Type B pancreatic cell (in vitro differentiated cells): ENCODE data around the gene PNPLA7. TPM values are rescaled to one million over a fixed set of nuclear protein-coding genes. Genes with fewer than 3 reads are reported as not detected.

Source experiments
- DNase-seq: peaks from one replicate; pipeline ENCODE4 v3.0.0; 2021; ENCODE audit warnings: mixed read lengths; ENCODE audit not compliant: unreplicated experiment; ENCODE audit errors: extremely low spot score
- H3K27ac Mint-ChIP-seq: 2 replicates; pipeline ENCODE4 v1.8.0; 2021; ENCODE audit warnings: mild to moderate bottlenecking, mixed read lengths
- H3K27me3 Mint-ChIP-seq: 2 replicates; pipeline ENCODE4 v1.8.0; 2021; ENCODE audit warnings: mixed read lengths
- H3K36me3 Mint-ChIP-seq: 2 replicates; pipeline ENCODE4 v1.8.0; 2021; ENCODE audit warnings: mixed read lengths
- H3K4me1 Mint-ChIP-seq: one replicate; pipeline ENCODE4 v1.8.0; 2021; ENCODE audit warnings: mixed read lengths; ENCODE audit not compliant: unreplicated experiment
- H3K4me3 Mint-ChIP-seq: 2 replicates; pipeline ENCODE4 v1.8.0; 2021; ENCODE audit warnings: mild to moderate bottlenecking, mixed read lengths
- H3K9me3 Mint-ChIP-seq: 2 replicates; pipeline ENCODE4 v1.8.0; 2021; ENCODE audit warnings: mixed read lengths
- total RNA-seq: library from RNA; stranded (reverse); gene quantifications from 2 replicates; pipeline ENCODE4 v1.2.1, GENCODE V29; 2021; ENCODE audit warnings: low replicate concordance
- TF ChIP-seq, protein P1 (sequence below): fragments of 200-600 bp; sonication (generic); conservative IDR thresholded peaks from 2 replicates; pipeline ENCODE4 v1.5.0; 2021; ENCODE audit warnings: antibody characterized with exemption, mild to moderate bottlenecking

Gene PNPLA7
- total RNA-seq, 1 donor from 2014 or later = 3.1 TPM

DNA sequence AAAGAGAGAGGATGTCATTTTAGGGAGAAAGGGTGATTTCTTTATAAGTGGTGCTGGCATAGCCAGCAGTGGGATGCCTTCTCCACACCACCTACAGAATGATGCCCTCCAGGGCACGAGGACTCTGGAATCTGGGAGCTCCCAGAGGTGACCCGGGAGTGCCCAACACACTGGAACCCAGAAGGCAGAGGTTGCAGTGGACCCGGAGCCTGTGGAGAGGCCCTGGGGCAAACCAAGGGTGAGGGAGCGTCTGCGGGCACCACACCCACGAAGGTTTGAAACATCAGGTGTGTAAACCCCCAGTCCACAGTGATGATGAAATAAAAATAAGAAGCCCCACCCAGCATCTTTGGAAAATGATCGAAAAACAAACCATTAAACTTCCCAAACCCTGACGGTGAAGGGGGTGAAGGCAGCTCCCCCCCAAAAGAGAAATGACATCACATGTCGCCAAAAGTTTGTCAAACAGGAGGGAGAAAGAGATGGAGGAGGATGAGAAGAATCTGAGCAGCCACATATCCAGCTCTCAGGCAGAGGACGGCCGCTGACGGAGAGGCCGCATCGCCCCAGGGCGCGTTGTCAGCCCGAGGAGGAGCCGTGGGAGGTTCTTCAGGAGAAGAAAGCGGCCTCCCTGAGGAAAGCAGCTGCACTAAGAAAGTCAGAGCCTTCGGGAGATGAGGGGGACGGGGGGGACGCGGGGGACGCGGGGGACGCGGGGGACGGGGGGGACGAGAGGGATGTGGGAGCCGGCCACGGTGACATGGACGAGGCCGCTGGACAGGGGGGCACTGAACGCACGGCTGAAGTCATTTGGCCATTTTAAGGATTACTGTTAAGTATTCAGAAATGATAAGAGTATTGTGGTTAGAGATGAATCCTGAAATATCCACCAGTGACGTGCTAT lies 47.9 kb downstream of the PNPLA7 start:
- H3K27ac Mint-ChIP-seq = peak overlapping the region; percentile 91
- H3K36me3 Mint-ChIP-seq = no peaks in the 10 kb centered on the region
- no peak for DNase-seq
- H3K9me3 Mint-ChIP-seq = peaks cover 5% of the 10 kb centered on the region
- TF ChIP-seq, protein P1, sequence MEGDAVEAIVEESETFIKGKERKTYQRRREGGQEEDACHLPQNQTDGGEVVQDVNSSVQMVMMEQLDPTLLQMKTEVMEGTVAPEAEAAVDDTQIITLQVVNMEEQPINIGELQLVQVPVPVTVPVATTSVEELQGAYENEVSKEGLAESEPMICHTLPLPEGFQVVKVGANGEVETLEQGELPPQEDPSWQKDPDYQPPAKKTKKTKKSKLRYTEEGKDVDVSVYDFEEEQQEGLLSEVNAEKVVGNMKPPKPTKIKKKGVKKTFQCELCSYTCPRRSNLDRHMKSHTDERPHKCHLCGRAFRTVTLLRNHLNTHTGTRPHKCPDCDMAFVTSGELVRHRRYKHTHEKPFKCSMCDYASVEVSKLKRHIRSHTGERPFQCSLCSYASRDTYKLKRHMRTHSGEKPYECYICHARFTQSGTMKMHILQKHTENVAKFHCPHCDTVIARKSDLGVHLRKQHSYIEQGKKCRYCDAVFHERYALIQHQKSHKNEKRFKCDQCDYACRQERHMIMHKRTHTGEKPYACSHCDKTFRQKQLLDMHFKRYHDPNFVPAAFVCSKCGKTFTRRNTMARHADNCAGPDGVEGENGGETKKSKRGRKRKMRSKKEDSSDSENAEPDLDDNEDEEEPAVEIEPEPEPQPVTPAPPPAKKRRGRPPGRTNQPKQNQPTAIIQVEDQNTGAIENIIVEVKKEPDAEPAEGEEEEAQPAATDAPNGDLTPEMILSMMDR = no peak
- peak overlapping the region; percentile 77 for H3K4me3 Mint-ChIP-seq
- H3K4me1 Mint-ChIP-seq = peaks cover 5% of the 10 kb centered on the region
- peaks cover 7% of the 10 kb centered on the region for H3K27me3 Mint-ChIP-seq

DNA sequence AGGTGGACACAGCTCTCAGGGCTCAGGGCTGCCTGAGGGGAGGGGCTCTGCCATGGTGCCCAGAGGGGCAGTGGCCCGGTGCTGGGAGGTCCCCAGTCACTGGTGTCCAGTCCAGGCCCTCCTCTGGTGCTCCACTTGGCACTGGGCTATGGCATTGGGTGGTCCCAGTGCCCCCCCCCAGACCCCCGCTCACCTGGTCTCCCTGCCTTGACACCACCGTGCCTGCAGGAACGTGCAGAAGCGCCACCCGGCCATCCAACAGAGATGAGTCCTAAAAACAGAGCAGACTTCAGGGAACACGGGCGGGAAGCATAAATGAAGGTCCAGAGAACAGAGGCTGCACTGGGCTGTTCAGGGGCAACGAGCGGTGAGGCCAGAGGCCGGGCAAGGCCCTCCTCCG lies 48.7 kb downstream of the PNPLA7 start:
- no peaks in the 10 kb centered on the region for H3K36me3 Mint-ChIP-seq
- H3K4me3 Mint-ChIP-seq = peak overlapping the region; percentile 77
- H3K4me1 Mint-ChIP-seq = peaks cover 5% of the 10 kb centered on the region
- DNase-seq = no peak
- H3K9me3 Mint-ChIP-seq = peaks cover 5% of the 10 kb centered on the region
- H3K27me3 Mint-ChIP-seq = peaks cover 7% of the 10 kb centered on the region
- peak overlapping the region; percentile 91 for H3K27ac Mint-ChIP-seq
- TF ChIP-seq, protein P1 = no peak

DNA sequence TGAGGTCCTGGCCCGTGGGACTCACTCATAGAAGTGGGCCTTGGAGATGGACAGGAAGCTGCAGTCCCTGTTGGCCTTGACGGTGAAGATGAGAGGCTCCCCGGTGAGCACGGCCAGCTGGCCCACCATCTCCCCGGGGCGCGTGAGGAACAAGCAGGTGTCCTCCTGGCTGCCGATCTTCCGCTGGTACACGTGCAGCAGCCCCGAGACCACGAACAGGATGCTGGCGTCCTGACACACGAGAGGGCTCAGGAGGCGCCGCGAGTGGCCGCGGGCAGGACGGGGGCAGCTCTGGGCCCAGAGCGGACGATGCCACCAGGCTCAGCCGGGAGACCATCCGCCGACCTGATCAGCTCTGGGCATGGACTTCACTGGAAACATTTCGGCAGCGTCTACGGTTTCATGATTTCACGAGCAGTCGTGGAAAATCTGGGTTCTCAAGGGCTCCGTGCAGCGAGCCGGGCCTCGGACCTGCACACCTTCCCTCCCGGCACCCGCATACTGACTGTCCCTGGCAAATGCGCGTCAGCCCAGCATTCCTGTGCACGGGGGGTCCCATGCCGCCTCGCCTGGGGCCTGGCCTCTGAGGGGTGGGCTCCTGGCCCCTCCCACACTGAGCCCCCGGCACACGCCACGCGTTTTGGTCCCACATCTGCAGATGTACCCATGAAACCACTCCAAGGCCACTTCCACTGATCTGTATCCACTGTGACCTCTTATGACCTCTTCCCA lies 49.4 kb downstream of the PNPLA7 start:
- TF ChIP-seq, protein P1 = no peak
- Mint-ChIP-seq H3K4me1 (peaks cover 5% of the 10 kb centered on the region), H3K27me3 (peaks cover 7% of the 10 kb centered on the region), H3K4me3 (no peak overlapping the region), H3K27ac (no peak overlapping the region), H3K36me3 (no peaks in the 10 kb centered on the region), H3K9me3 (peaks cover 5% of the 10 kb centered on the region)
- no peak for DNase-seq

DNA sequence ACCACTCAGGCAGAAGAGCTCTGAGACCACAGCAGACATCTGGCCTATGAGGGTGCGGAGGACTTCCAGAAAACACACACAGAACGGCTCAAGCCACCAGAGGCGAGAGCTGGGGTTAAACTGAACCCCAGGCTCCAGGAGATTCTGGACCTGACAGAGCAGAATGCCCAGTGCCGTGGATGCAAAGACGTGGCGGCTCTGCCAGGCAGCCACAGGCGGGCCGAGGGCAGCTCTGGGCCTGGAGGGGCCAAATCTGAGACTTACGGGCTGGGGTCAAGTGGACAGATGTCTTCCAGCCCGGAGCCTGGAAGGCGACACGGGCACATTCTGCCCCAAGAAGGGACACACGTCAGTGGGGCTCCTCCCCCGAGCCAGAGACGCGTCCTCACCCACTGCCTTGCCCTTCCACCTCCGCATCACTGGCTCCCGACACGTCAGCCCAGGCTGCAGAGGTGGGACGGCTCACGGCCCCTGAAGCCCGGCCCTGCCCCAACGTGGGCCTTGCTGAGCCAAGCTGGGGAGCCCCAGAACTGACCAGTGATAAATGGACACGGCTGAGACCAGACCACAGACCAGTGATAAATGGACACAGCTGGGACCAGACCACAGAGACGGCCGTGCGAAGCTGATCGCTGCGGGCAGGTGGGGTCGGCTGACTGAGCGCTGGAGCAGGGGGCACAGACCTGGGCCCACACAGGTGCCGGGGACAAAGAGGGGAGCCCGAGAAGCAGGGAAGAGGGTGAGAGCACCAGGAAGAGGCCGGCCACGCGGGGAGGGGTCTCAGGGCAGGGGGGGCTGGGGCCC lies 50.1 kb downstream of the PNPLA7 start:
- H3K27ac Mint-ChIP-seq = no peak overlapping the region
- no peak overlapping the region for H3K4me3 Mint-ChIP-seq
- peaks cover 5% of the 10 kb centered on the region for H3K4me1 Mint-ChIP-seq
- no peak for DNase-seq
- H3K27me3 Mint-ChIP-seq = peaks cover 7% of the 10 kb centered on the region
- H3K9me3 Mint-ChIP-seq = peaks cover 5% of the 10 kb centered on the region
- no peaks in the 10 kb centered on the region for H3K36me3 Mint-ChIP-seq
- TF ChIP-seq, protein P1 = no peak

DNA sequence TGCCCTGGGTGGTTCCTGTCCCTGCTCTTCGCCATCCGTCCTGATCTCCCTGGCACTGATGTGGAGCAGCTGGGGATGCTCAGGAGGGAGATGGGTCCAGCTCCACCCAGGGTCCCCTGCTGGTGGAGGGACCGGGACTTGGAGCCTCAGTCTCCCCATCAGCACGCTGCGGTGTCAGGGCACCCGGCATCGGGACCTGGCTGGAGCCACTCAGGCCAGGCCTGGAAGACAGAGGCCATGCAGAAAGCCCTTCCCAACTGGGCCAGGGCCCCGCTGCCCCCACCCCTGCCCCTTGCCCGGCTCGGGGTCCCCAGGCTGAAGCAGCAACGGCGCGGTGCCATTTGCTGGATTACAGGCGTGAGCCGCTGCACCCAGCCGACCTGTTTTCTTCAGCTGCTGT lies 50.8 kb downstream of the PNPLA7 start:
- peaks cover 7% of the 10 kb centered on the region for H3K27me3 Mint-ChIP-seq
- peaks cover 5% of the 10 kb centered on the region for H3K4me1 Mint-ChIP-seq
- no peak for DNase-seq
- peaks cover 5% of the 10 kb centered on the region for H3K9me3 Mint-ChIP-seq
- H3K4me3 Mint-ChIP-seq = no peak overlapping the region
- no peaks in the 10 kb centered on the region for H3K36me3 Mint-ChIP-seq
- TF ChIP-seq, protein P1 = no peak
- no peak overlapping the region for H3K27ac Mint-ChIP-seq
